K562 (cell line): ENCODE data around the gene PHLDB1.

Source experiments
- ARHGAP35 ChIP-seq: fragments of 450-650 bp; IDR thresholded peaks from 2 replicates; pipeline ENCODE4 v1.6.1; 2018; ENCODE audit not compliant: partially characterized antibody
- ARID3A ChIP-seq: IDR thresholded peaks from 2 replicates; pipeline ENCODE4 v1.6.1; 2012; ENCODE audit warnings: low read depth, low read length, improper control_type of control experiment, borderline replicate concordance
- CBX5 ChIP-seq: IDR thresholded peaks from 2 replicates; pipeline ENCODE4 v1.6.1; 2014; ENCODE audit warnings: low read depth, borderline replicate concordance
- CEBPG ChIP-seq, 3 experiments: fragments of 200-800 bp in 1 of 3; sonication (Bioruptor generic) in 1 of 3; sonication (generic) in 1 of 3; formaldehyde crosslinking in 1 of 3; IDR thresholded peaks in 2 of 3; conservative IDR thresholded peaks in 1 of 3; 2 replicates each; pipeline versions ENCODE4 v1.6.1 to v1.8.0; 2016 to 2022; ENCODE audit warnings: missing compliant biosample characterization in 2 of 3, missing genetic modification characterization in 2 of 3, mild to moderate bottlenecking in 1 of 3, missing genetic modification reagents in 1 of 3
- DMBX1 ChIP-seq: fragments of 250-450 bp; sonication (Bioruptor Pico); IDR thresholded peaks from 2 replicates; pipeline ENCODE4 v1.8.0; 2022; ENCODE audit warnings: inconsistent platforms, mild to moderate bottlenecking, moderate library complexity, borderline replicate concordance
- EP300 ChIP-seq: IDR thresholded peaks from 2 replicates; pipeline ENCODE4 v1.6.1; 2012; ENCODE audit warnings: low read length, improper control_type of control experiment
- ETV1 ChIP-seq: fragments of 450-650 bp; conservative IDR thresholded peaks from 2 replicates; pipeline ENCODE4 v1.6.1; 2016; ENCODE audit warnings: missing genetic modification characterization, control low read depth, low read depth, missing compliant biosample characterization
- JUND ChIP-seq, 2 experiments: IDR thresholded peaks; 2 replicates in 1 of 2; 3 replicates in 1 of 2; pipeline ENCODE4 v1.6.1; 2011; ENCODE audit warnings: borderline replicate concordance in 2 of 2, low read depth in 2 of 2, low read length in 2 of 2, improper control_type of control experiment in 1 of 2, missing biosample characterization in 1 of 2, missing genetic modification characterization in 1 of 2, missing genetic modification reagents in 1 of 2
- RAD51 ChIP-seq: fragments of 450-650 bp; IDR thresholded peaks from 2 replicates; pipeline ENCODE4 v1.7.1; 2016; ENCODE audit warnings: low read depth, mild to moderate bottlenecking, borderline replicate concordance
- TCF3 ChIP-seq: sonication (generic); formaldehyde crosslinking; IDR thresholded peaks from 2 replicates; pipeline ENCODE4 v1.4.0; 2020; ENCODE audit warnings: mild to moderate bottlenecking, missing genetic modification reagents
- ZNF766 ChIP-seq: fragments of 200-800 bp; sonication (Bioruptor generic); conservative IDR thresholded peaks from 2 replicates; pipeline ENCODE4 v1.6.1; 2016; ENCODE audit warnings: missing genetic modification characterization, missing compliant biosample characterization
- ZZZ3 ChIP-seq: fragments of 450-650 bp; IDR thresholded peaks from 2 replicates; pipeline ENCODE4 v1.6.1; 2016; ENCODE audit warnings: antibody characterized with exemption, mild to moderate bottlenecking, moderate library complexity

- no peak for TF ChIP-seq DMBX1 (CRISPR knock-in tag)
- no peak for TF ChIP-seq ZNF766 (CRISPR knock-in tag)
- no peak for TF ChIP-seq CBX5
- no peak for TF ChIP-seq EP300
- TF ChIP-seq ETV1, result no peak
- TF ChIP-seq TCF3, result no peak
- no peak for TF ChIP-seq CEBPG (CRISPR knock-in tag; IDR thresholded peaks at IDR 0.05)
- no peak for TF ChIP-seq CEBPG (tag; conservative IDR thresholded peaks at IDR 0.05 in 1 of 2, IDR thresholded peaks at IDR 0.05 in 1 of 2)
- no peak for TF ChIP-seq ARHGAP35
- TF ChIP-seq ZZZ3, result no peak
- no peak for TF ChIP-seq JUND (IDR thresholded peaks at IDR 0.05; ENCODE audit: borderline replicate concordance, low read depth, low read length)
- TF ChIP-seq JUND (tag; IDR thresholded peaks at IDR 0.05; ENCODE audit: borderline replicate concordance, low read depth, low read length), result no peak
- no peak for TF ChIP-seq ARID3A
- no peak for TF ChIP-seq RAD51
Measured at GRCh38 chr11:118662401-118663271, 55.2 kb downstream of the PHLDB1 start.
